SJSA1 (cell line): ENCODE measurements around the gene EMID1. TPM values are rescaled to one million over a fixed set of nuclear protein-coding genes. Genes with fewer than 3 reads are reported as not detected.
"Not testable (repeated sequence)": the region's sequence is repeated elsewhere in the genome, so short reads cannot be mapped to it uniquely, and the experiment has no call there.

Experiments
- DNase-seq, 2 experiments: peaks; one replicate each; pipeline ENCODE4 v3.0.0-alpha.2; 2015 to 2020; ENCODE audit warnings: low spot score in 2 of 2, low read depth in 1 of 2
- H3K27ac ChIP-seq: fragments of 250-450 bp; sonication (Bioruptor Pico); 2 replicates; pipeline ENCODE4 v1.5.1; 2020; ENCODE audit warnings: mild to moderate bottlenecking, moderate library complexity
- H3K27me3 ChIP-seq: fragments of 250-450 bp; sonication (Bioruptor Pico); replicated peaks from 2 replicates; pipeline ENCODE4 v1.5.1; 2020; ENCODE audit warnings: mild to moderate bottlenecking, moderate library complexity
- H3K36me3 ChIP-seq: fragments of 250-450 bp; sonication (Bioruptor Pico); 2 replicates; pipeline ENCODE4 v1.5.1; 2020; ENCODE audit warnings: mild to moderate bottlenecking
- H3K4me1 ChIP-seq: fragments of 250-450 bp; sonication (Bioruptor Pico); replicated peaks from 2 replicates; pipeline ENCODE4 v1.6.1; 2021; ENCODE audit warnings: mild to moderate bottlenecking
- H3K4me3 ChIP-seq: fragments of 250-450 bp; sonication (Bioruptor Pico); 2 replicates; pipeline ENCODE4 v1.5.1; 2020; ENCODE audit warnings: mild to moderate bottlenecking
- H3K9me3 ChIP-seq: fragments of 250-450 bp; sonication (Bioruptor Pico); replicated peaks from 2 replicates; pipeline ENCODE4 v1.5.1; 2020; ENCODE audit warnings: mild to moderate bottlenecking
- total RNA-seq: library from RNA; depleted of rRNA; stranded (reverse); fragments of >200 nt; shearing (Covaris generic); gene quantifications from 2 replicates; pipeline ENCODE4 v1.2.3, GENCODE V29; 2014

Gene EMID1
- total RNA-seq, 1 experiment from 2014 or later, result 45.6 TPM

DNA sequence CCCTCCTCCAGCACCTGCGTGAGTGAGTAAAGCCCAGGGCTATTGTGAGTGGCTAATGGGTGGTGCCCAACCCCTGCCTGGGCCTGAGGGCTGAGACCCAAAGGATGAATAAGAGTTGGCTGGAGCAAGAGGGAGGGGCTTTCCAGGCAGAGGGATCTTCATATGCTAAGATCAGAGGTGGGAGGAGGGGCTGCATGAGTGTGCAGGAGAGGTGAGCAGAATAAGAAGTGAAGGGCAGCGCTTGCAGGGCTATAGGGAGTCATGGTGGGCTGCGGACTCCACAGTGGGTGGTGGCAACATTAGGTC lies 3.9 kb downstream of the EMID1 start:
- Histone ChIP-seq H3K27me3 (no peaks in the 10 kb centered on the region), H3K27ac (no peak overlapping the region), H3K4me1 (peaks cover 21% of the 10 kb centered on the region), H3K4me3 (no peak overlapping the region), H3K9me3 (no peaks in the 10 kb centered on the region), H3K36me3 (peaks cover 13% of the 10 kb centered on the region)
- DNase-seq, result no peak

DNA sequence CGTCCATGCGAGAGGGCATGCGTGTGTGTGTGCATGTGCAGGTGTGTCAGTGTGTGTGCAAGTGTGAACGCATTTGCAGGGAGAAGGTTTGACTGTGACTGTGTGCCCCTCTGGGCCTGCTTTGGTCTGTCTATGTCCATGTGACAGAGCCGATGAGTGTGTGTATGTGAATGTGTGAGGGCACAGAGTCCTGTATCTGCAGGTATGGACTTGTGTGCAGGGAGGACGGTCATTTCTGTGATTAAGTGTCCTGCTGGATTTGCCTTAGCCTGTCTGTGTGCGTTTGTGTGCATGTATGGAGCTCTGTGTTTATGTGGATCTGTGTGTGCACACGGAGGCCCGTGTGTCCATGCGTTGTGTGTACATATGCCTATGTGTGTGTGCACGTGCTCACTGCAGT lies 5.4 kb downstream of the EMID1 start:
- no peaks in the 10 kb centered on the region for H3K27me3 ChIP-seq
- no peak for DNase-seq
- H3K9me3 ChIP-seq, result no peaks in the 10 kb centered on the region
- no peak overlapping the region for H3K27ac ChIP-seq
- H3K4me3 ChIP-seq, result no peak overlapping the region
- H3K4me1 ChIP-seq, result peaks cover 10% of the 10 kb centered on the region
- H3K36me3 ChIP-seq, result peaks cover 21% of the 10 kb centered on the region

DNA sequence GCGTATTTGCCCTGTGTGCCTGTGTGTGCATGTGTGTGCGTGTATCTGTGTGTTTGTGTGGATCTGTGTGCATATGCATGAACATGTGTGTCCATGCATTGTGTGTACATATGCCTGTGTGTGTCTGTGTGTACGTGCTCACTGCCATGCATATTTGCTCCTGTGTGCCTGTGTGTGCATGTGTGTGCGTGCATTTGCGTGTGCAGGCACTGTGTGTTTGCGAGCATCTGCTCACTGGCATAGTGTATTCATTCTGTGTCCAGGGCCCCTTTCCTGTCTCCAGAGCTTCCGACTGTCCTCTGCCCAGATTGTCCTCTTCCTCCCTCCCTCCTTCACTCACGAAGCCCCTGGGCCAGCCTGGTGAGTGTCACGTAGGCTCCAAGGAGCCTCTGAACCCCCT lies 5.8 kb downstream of the EMID1 start:
- Histone ChIP-seq H3K36me3 (peaks cover 25% of the 10 kb centered on the region), H3K27me3 (no peaks in the 10 kb centered on the region), H3K9me3 (no peaks in the 10 kb centered on the region), H3K27ac (no peak overlapping the region), H3K4me1 (peaks cover 6% of the 10 kb centered on the region), H3K4me3 (no peak overlapping the region)
- no peak for DNase-seq

DNA sequence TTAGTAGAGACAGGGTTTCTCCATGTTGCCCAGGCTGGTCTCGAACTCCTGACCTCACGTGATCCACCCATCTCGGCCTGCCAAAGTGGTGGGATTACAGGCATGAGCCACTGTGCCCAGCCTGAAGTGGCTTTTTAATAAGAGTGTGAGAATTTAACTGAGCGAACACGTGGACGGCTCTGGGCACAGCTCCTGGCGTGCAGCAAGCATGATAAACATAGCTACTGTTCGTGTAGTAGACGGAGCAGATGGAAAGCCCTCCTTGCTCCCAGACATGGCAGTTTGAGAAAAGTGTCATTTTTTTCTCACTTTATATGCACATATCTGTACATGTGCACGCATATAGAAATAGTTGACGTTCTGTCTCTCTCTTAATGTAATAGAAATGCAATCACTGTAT lies 7.0 kb downstream of the EMID1 start:
- H3K36me3 ChIP-seq, result peaks cover 20% of the 10 kb centered on the region
- H3K4me1 ChIP-seq, result no peaks in the 10 kb centered on the region; the same call in 1 of the 2 replicates

DNA sequence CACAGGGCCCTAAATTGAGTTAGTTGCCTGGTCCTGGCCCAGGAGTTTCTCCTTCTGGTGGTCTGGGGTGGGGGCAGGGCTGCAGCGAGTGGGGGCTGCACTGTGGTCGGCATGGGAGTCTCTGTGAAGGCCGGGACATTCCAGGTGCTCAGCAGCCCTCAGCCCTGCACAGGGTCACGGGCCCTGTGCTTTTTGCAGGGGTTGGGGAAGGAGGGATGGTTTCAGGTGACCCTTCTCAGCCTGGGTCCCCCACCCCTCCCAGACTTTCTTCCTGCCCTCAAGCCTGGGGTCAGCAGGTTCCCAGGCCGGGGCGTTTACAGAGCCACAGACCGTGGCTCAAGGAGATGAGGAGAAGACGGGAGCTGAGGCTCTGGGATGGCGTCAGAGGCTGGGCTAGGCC lies 7.8 kb downstream of the EMID1 start:
- Histone ChIP-seq H3K27ac (no peak overlapping the region), H3K27me3 (no peaks in the 10 kb centered on the region), H3K4me1 (no peaks in the 10 kb centered on the region; the same call in 1 of the 2 replicates), H3K9me3 (no peaks in the 10 kb centered on the region), H3K4me3 (no peak overlapping the region), H3K36me3 (peaks cover 13% of the 10 kb centered on the region)
- no peak for DNase-seq

More for the DNA sequence above, 7.0 kb downstream of the EMID1 start:
- no peak overlapping the region for H3K4me3 ChIP-seq
- DNase-seq, result no peak
- no peaks in the 10 kb centered on the region for H3K27me3 ChIP-seq
- no peak overlapping the region for H3K27ac ChIP-seq
- no peaks in the 10 kb centered on the region for H3K9me3 ChIP-seq

DNA sequence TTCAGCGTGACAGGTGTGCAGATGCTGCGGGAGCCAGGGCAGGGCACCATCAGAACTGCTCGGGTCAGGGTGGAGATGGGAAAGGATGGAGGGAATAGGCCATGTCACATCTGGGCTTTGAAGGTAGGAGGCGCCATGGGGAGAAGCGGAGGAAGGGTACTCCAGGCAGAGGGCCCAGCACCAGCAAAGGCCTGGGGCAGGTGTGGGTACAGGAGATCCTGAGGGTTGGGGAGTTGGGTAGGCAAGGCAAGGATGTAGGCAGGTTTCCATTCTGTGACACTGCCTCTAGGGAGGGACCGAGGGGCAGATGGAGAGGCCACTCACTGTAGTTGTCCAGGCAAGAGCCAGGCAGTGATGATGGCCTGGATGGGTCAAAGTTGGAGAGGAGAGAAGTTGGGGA lies 8.5 kb downstream of the EMID1 start:
- H3K9me3 ChIP-seq, result no peaks in the 10 kb centered on the region
- no peaks in the 10 kb centered on the region for H3K27me3 ChIP-seq
- no peak overlapping the region for H3K4me3 ChIP-seq
- H3K36me3 ChIP-seq, result peaks cover 13% of the 10 kb centered on the region
- H3K27ac ChIP-seq, result no peak overlapping the region
- DNase-seq, result no peak
- no peaks in the 10 kb centered on the region; the same call in 1 of the 2 replicates for H3K4me1 ChIP-seq

DNA sequence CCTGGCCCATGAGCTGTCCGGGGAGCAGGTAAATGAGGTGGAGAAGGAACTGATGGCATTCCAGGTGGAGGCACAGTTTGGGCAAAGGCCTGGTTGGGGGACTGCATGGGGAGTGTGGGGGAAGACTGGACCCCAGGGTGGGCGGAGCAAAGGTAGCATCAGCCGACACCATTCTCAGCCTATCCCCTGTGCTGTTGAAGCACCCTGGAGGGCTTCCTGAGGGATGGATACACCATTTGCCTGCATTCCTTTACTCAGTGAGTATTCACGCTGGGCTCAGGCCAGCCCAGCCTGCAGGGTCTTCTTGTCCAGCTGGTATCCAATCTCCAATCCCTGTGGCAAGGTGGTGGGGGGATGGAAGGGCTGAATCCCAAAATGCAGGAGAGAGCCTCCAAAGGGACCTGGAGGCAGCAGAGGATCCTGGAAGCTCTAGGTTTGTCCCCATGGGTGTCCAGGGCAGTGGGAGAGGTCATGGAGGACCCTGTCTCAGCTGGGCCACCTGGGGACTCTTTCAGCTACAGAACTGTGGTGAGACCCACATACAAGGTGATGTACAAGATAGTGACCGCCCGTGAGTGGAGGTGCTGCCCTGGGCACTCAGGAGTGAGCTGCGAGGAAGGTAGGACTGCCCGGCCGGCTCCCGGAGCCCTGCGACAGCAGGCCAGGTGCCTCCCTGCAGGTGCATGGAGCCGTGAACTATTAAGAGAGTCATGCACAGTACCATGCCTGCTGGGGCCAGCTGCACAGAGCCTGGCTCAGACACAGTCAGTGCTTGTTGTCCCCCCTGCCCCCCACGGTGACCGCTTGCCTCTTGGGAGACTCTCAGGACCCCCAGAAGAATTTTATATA lies 9.5 kb downstream of the EMID1 start:
- Histone ChIP-seq H3K9me3 (no peaks in the 10 kb centered on the region), H3K4me3 (no peak overlapping the region), H3K4me1 (peaks cover 4% of the 10 kb centered on the region), H3K27me3 (no peaks in the 10 kb centered on the region), H3K27ac (no peak overlapping the region), H3K36me3 (peaks cover 13% of the 10 kb centered on the region)
- DNase-seq, result no peak

DNA sequence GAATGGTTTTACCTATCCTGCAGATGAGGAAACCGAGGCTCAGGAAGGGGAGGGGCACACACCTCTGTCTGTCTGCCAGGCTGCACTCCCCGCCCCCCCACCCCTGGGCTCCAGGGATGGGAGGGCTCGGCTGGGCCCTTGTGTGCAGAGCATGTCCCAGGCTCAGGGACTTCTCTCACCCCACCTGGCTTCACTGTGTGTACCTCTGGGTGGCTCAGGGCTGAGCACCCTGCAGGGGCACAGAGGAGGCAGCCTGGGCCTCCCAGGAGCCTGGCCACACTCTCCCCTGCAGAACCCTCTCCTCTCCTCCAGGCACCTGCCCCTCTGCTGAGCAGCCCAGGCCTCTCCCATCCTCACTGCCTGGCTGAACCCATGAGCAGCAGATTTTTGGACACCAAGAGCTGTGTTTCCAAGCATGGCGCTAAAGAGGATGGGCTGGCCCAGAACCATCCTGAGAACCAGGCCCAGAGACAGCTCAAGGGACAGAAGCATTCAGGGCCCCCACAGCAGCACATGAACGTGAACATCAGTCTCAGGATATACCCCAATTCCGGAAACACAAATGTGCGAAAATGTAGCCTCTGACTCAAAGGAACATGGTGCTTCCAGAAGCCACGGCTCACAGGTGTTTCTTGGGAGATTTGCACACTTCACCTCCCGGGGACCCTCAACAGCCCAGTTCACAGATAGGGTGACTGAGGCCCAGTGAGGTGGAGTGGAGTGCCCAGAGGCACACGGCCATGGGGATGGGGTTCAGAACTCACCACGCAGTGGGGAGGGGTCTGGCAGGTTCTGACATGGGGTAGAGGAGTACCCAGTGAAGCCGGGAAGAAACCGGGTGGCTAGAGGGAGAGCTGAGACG lies 10.5 kb downstream of the EMID1 start:
- peaks cover 9% of the 10 kb centered on the region for H3K4me1 ChIP-seq
- peaks cover 13% of the 10 kb centered on the region for H3K36me3 ChIP-seq
- no peak for DNase-seq
- H3K4me3 ChIP-seq, result no peak overlapping the region
- no peaks in the 10 kb centered on the region for H3K27me3 ChIP-seq
- no peak overlapping the region for H3K27ac ChIP-seq
- H3K9me3 ChIP-seq, result no peaks in the 10 kb centered on the region

DNA sequence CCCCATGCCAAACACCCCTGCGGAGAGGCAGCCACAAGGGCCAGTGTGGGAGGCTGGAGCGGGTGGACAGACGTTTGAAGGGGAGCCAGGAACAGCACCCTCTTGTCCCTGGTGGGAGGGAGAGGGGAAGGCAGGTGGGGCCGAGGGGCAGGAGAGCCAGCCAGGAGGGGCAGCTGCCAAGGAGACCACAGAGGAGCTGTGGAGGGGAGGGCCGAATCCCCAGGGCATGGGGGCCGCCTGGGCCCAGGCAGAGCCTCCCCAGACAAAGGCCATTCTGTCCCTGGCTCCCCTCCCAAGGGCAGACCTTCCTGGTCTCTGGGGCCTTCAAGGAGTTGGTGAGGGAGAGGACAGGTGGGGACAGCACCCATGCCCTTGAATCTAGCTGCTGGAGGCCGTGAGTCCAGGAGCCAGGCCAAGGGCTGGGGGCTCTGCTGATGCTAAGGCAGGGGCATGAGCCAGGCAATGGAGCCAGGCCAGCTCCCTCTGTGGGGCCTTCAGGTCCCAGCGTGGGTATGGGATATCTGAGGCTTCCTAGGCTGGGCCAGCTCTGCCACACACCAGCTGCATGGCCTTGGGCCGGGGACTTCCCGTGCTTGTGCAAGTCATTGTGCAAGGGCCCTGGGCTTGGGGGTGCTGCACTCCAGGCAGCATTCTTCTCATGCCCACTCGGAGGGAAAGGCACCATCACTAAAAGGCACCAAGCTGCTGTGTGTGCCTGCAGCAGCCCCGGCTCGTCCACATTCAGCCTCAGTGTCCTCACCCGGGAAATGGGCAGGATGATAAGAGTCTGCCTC lies 11.4 kb downstream of the EMID1 start:
- no peak overlapping the region for H3K4me3 ChIP-seq
- H3K4me1 ChIP-seq, result peaks cover 16% of the 10 kb centered on the region
- H3K9me3 ChIP-seq, result no peaks in the 10 kb centered on the region
- peaks cover 13% of the 10 kb centered on the region for H3K36me3 ChIP-seq
- no peak for DNase-seq
- no peak overlapping the region for H3K27ac ChIP-seq
- H3K27me3 ChIP-seq, result no peaks in the 10 kb centered on the region

DNA sequence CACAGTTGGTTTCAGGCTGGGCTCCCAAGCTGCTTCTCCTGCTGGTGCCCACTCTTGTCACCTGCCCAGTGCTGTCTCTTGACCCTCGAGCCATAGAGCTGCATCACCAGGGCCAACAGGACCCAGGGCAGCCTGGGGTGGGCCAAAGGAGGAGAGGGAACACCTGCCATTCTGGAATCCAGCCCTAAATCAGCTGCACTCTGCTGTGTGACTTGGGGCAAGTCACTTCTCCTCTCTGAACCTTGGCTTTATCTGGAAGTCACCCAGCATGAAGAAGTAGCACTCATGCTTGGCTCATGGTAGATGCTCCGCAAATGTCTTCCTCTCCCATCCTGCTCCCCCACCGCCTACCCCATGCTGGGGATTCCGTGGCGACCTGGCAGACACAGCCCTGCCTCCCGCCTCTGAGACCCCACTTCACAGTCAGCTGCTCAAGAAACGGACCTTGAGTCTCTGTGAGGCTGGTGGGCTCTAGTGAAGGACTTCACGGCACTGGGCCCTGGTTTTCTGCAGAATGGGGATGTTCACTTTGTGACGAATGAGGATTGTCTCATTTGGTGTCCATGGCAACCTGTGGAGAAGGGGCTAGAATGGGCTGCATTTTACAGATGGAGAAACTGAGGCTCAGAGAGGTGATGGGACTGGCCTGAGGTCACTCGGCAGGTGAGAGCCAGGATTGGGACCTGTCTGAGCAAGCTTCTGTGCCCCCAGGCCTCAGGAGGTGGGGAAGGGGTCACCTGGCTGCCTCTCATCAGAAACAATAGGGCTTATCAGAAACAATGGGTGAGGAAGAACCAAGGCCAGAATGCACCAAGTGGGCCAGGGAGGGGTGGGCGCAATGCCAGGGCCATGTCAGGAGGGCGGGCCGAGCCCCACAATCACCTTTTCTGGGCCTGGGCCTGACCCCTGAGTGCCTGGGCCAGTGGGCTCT lies 12.4 kb downstream of the EMID1 start:
- Histone ChIP-seq H3K4me3 (no peak overlapping the region), H3K27ac (no peak overlapping the region), H3K27me3 (no peaks in the 10 kb centered on the region), H3K36me3 (peaks cover 13% of the 10 kb centered on the region), H3K4me1 (peaks cover 25% of the 10 kb centered on the region), H3K9me3 (no peaks in the 10 kb centered on the region)
- DNase-seq, result no peak

DNA sequence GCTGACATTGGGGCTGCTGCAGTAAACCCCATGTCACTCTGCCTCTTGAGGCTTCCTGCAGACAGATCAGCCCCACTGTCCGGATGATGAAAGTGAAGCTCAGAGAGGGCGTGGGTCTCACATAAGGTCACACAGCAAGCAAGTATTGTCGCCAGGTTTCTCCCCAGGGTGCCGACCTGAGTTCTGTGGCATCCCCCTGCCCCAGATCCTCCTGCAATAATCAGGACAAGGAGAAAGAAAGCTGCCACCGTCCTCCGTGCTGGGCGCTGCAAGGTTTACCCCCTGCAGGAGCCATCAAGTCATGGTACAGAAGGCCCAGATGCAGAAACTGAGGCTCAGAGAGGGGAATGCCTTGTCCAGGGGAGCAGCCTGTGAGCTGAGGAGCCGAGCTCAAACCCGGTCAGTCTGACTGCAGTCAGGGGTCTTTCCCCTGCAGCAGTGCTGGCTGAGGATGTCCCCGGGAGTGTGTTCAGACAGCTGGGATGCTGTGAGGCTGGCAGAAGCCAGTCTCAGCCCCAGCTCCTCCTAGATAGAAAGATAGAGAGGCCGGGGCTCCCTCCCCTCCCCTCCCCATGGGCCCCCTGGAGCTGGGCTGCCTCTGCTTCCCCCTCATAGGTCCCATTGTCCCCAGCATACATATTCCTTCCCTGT lies 13.2 kb downstream of the EMID1 start:
- peaks cover 13% of the 10 kb centered on the region for H3K36me3 ChIP-seq
- peaks cover 25% of the 10 kb centered on the region for H3K4me1 ChIP-seq
- no peak overlapping the region for H3K27ac ChIP-seq
- no peak overlapping the region for H3K4me3 ChIP-seq
- DNase-seq, result no peak
- H3K27me3 ChIP-seq, result no peaks in the 10 kb centered on the region
- H3K9me3 ChIP-seq, result no peaks in the 10 kb centered on the region

DNA sequence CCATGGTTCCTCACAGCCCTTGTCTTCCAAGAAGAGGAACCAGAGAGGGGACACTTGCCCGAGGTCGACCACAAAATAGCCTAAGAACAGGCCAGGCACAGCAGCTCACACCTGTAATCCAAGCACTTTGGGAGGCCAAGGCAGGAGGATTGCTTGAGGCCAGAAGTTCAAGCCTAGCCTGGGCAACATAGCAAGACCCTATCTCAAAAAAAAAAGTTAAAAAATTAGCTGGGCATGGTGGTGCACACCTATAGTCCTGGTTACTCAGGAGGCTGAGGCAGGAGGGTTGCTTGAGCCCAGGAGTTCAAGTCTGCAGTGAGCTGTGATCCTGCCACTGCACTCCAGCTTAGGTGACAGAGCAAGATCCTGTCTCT lies 13.7 kb downstream of the EMID1 start:
- peaks cover 13% of the 10 kb centered on the region for H3K36me3 ChIP-seq
- not testable (repeated sequence) for DNase-seq, H3K4me3 ChIP-seq, H3K9me3 ChIP-seq, H3K27ac ChIP-seq, H3K27me3 ChIP-seq
- peaks cover 25% of the 10 kb centered on the region for H3K4me1 ChIP-seq
